ENCODE measurements around the gene MTHFD1L.
"Not testable (repeated sequence)": the region's sequence is repeated elsewhere in the genome, so short reads cannot be mapped to it uniquely, and the experiment has no call there.

The MTHFD1L gene

GRCh38 chr6:151041686-151042085 lies 176.2 kb downstream of the MTHFD1L start:
- DNase-seq (ENCODE audit: low read depth): no peak

- DNase-seq (ENCODE audit: low read depth): not testable (repeated sequence)
Measured at GRCh38 chr6:151042911-151043330, 177.4 kb downstream of the MTHFD1L start.

DNA sequence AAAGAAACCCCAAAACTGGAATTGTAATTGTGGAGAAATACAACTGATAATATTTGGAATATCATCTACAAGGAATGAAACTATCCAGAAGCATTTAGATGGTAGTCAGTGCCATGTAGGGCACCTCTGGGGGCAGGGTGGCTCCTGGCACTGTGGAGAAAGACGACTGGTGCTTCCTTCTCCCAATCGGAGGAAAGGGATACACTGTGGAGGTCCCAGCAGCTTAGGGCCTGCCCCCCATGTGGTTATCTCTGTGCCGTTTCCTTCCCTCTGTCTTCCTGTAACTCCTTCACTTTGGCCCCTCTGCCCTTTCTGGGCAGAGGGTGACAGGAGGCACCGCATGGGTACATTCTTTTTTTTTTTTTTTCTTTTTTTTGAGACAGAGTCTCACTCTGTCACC lies 178.4 kb downstream of the MTHFD1L start:
- DNase-seq (ENCODE audit: low read depth): no peak

DNA sequence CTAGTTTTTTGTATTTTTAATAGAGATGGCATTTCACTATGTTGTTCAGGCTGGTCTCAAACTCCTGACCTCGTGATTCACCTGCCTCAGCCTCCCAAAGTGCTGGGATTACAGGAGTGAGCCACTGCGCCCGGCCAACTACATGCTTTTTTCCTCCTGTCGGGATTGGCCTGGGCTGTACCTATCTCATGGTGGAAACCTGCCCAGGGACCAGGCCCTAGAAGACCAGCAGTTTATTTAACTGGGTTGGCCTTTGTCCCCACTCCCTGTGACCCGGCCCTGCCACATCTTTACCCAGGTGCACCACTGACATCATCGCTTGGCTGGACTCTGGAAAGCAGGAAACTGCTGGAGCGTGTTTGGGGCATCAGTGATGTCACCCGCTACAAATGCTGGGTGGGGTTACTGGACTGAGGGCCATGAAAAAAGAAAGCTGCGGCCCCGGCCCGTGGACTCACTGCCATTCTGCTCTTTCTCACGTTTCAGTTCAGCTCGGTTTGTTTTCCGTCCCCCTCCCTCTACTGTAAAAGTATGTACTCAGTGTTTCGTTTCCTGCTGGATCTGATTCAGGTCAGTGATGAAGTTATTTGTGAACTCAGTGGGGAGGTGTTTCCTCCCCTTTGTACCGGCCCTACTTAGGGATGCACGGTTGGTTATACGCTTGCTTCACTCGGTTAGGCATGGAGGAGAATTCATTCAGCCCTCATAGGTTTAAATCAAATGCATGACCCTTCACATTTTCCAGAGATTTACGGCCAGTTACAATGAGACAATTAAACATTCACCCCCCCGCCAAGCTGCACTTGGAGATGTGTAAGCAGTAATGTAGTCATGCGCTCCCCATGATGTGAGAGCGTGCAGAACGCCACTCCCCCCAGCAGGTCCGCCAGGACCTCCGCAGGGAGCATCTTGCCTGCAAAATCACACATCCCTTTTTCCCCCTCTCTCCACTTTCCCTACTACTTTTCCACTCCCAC lies 179.3 kb downstream of the MTHFD1L start:
- DNase-seq (ENCODE audit: low read depth): no peak

- not testable (repeated sequence) for DNase-seq (ENCODE audit: low read depth)
Measured at GRCh38 chr6:151045511-151046222, 180.2 kb downstream of the MTHFD1L start.

- DNase-seq (ENCODE audit: low read depth): no peak
Measured at GRCh38 chr6:151051164-151051563, 185.7 kb downstream of the MTHFD1L start.

- no peak for DNase-seq (ENCODE audit: low read depth)
Measured at GRCh38 chr6:151052021-151052646, 186.6 kb downstream of the MTHFD1L start.

DNA sequence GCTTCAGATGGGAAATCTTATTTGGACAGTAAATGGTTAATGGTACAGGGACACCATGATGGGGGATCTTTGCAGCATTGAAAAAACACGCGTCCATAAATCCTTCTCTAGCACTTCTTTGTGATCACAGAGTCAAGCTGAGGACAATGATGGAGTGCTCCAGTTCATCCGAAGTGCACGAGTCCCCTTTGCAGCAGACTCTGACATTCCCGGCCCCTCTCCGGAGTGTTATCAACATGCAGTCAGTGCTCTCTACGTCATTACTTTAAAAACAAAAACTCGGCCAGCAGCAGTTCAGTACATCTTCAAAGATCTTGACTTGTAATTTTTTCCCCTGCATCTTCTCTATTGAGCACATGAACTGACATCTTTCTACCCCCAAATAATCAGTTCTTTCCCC lies 188.8 kb downstream of the MTHFD1L start:
- no peak for DNase-seq (ENCODE audit: low read depth)

GRCh38 chr6:151056230-151056907 lies 190.9 kb downstream of the MTHFD1L start:
- DNase-seq (ENCODE audit: low read depth): no peak

DNA sequence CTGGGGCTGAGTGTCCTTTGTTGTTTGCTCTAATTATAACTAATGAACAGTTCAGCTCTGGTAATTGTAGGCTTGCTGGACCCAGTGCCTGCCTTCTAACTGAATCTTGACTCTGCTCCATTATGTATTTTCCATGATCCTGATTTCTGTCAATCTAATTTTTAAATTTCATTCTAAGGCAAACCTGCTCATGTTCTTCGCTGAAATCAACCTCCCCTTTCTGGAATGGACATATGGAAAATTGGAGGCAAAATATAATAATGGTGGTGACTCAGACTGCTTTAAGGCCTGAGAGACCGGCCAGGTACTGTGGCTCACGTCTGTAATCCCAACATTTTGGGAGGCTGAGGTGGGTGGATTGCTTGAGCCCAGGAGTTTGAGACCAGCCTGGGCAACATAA lies 191.6 kb downstream of the MTHFD1L start:
- no peak for DNase-seq (ENCODE audit: low read depth)

DNA sequence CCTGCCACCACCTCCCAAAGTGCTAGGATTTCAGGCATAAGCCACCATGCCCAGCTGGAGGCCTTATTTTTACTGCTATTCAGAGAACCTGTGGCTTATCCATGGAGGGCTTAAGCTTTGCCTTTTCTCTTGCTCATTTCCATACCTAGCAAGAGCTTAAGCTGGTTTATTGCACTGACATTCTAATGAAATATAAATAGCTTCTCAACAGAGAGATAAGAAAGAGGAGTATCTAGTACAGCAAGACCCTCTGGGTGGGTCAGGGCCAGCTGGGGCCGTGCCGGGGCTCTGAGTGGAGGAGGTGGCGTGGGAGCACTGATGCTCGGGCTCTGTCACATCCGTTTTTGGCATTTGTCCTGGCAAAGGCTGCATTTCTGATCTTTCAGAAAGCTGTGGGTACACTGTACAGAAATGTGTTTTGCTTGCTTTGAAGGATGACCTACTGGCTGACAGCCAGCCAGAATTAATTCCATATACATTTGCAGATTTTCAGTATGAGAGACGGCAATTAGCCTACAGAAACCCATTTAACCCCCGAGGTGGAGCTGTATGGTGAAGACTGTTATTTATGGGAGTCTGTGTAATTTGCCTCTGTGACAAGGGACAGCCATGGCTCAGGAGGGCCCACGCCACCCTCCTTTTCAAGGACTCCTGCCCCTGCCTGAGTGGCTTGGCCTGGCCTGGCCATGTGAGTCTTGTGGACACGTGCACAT lies 192.7 kb downstream of the MTHFD1L start:
- DNase-seq (ENCODE audit: low read depth): no peak

DNA sequence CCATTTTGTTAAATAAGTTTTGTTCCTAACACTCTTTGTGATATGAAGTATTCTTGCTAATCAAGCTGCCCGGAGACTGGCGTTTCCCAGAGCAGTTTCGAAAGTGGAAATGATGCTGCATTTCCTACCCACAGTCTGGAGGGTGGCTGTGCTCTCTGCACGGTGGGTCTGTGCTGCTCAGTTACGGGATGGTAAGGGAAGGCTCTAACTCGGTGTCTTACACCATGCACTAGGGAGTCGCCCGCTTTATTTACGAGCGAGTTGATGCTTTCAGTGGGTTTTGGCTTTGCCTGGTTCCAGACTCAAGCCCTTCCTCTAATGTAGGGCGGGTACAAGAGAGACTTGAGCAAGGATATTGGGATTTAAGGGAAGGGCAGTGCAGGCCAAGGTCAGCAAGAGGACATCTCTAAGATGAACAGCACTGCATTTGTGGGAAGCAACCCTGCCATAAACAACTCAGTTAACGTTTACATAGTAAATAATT lies 194.2 kb downstream of the MTHFD1L start:
- no peak for DNase-seq (ENCODE audit: low read depth)

GRCh38 chr6:151060096-151060765 lies 194.7 kb downstream of the MTHFD1L start:
- DNase-seq (ENCODE audit: low read depth): no peak

DNA sequence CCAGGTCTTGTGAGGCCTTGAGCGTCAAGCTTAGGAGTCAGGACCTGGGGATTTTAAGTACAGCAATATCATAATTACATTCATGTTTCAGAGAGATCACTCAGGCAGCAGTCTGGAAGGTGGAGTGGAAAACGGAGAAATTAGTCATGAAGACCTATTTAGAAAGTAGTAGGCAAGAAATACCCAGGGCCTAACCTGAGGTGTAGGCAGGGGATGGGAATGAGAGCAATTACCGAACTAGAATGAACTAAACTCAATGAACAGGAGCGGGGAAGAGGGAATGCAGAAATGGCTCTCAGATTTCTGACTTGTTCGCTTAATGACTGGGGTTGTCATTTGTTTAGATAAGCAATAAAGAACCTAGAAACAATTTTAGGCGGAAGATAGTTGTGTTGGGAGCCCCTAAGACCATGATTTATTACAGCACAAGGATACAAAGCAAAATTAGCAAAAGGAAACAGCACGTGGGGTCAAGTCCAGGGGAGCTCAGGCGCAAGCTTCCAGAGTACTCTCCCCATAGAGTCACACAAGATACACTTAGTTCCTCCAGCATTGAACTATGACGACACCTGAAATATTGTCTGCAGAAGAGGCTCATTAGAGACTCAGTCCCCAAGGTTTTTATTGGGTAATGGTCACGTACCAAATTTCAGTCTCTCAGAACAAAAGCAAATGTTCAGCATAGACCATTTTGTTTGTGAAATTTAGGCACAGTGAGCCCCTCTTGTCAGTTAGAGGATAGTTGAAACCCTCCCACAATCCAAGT lies 195.4 kb downstream of the MTHFD1L start:
- DNase-seq (ENCODE audit: low read depth): no peak

DNA sequence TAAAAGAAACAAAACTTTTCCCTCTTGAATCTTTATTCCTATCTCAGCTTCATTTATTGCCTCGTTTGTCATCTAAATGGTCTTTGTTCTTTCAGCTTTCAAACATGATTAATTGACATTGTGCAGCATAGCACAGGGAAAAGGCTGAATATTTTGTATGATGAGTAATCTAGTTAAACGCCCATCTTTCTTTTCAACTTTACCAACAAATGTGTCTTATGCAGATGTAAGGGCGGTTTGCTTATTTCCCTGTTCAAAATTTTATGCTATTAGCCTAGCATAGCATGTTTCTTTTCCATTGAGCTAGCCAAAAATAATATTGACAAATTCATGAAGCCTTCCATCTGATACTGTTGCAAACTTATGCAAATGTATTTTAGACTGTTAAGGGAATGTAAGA lies 197.8 kb downstream of the MTHFD1L start:
- DNase-seq (ENCODE audit: low read depth): no peak

DNA sequence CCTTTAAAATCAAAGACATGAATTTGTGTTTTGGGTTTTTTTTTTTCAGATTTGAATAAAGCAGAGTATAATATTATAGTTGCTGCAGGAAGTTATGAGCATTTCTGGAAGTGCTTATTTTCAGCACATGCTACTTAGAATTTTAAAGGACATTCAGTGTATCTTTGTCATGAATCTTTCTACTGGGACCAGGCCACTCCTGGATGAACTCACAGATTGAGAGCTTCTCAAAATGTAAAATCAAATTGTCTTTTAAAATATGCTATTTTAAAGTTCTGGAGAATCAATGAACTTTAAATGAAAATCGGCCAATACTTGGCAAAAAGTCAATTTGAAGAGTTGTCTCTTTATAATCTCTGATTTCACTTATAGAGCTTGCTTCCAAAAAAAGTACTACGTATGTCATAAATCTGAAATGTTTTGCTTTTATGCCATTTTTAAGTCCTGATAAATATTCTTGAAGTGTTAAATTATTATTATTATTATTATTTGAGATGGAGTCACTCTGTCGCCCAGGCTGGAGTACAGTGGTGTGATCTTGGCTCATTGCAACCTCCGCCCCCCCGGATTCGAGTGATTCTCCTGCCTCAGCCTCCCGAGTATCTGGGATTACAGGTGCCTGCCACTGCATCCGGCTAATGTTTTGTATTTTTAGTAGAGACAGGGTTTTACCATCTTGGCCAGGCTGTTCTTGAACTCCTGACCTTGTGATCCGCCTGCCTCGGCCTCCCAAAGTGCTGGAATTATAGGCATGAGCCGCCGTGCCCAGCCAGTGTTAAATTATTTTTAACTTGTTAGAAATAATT lies 198.5 kb downstream of the MTHFD1L start:
- DNase-seq (ENCODE audit: low read depth): no peak

DNA sequence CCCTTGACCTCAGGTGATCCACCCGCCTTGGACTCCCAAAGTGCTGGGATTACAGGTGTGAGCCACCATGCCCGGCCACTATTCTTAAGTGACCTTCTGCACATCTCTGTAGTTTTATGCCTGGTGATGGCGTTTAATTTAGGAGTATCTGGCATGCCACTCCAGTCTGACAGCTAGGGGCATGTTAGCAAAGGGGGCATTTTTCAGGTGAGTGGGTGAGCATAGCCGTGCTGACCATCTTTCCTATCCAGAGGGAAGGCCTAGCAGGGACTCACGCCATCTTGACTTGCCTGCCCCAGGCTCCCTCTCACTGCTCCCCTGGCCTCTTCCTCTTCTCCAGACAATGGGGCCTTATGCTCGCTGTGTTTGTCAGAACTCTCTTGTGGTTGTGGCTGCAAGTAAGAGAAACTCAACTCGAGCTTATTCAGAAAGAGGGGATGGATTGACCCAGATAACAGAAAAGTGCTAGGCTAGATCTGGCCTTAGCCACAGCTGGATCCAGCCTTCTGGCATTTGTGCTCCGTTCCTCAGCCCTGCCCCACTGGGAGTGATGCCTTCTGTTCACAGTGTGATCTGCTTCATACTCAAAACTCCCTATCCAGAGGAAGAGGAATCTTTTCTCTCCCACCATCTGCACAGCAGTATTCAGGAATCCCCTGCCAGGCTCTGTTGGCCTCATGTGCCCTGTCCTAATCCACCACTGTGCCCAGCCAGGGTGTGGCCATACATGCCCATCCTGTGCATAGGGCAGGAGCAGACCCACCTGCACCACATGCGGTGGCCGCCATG lies 199.7 kb downstream of the MTHFD1L start:
- DNase-seq (ENCODE audit: low read depth): no peak

Data from CMK (cell line).